Measurements from ENCODE around the gene ZDHHC14.

- TF ChIP-seq CTCF (conservative IDR thresholded peaks at IDR 0.05; ENCODE audit: low read depth in 2 of 2) (no peak), POLR2AphosphoS5 (IDR thresholded peaks at IDR 0.05; ENCODE audit: low read depth) (no peak), ZNF331 (CRISPR knock-in tag; IDR thresholded peaks at IDR 0.05; ENCODE audit: low read depth) (no peak), EZH2phosphoT487 (IDR thresholded peaks at IDR 0.05; ENCODE audit: unreplicated experiment) (no peak), CREB1 (CRISPR knock-in tag; IDR thresholded peaks at IDR 0.05; ENCODE audit: low read depth) (no peak), EZH2 (IDR thresholded peaks at IDR 0.05; ENCODE audit: low read depth, unreplicated experiment) (no peak), JUNB (IDR thresholded peaks at IDR 0.05; ENCODE audit: unreplicated experiment) (no peak), NANOG (IDR thresholded peaks at IDR 0.05; ENCODE audit: borderline replicate concordance) (no peak), REST (IDR thresholded peaks at IDR 0.05; ENCODE audit: unreplicated experiment) (no peak), ETS1 (IDR thresholded peaks at IDR 0.05) (no peak), STAT1 (IDR thresholded peaks at IDR 0.05; ENCODE audit: unreplicated experiment) (no peak)
These were observed 112.2 kb downstream of the ZDHHC14 start for GRCh38 chr6:157493173-157493572.
